ENCODE data around the gene ENHO. TPM values are rescaled to one million over a fixed set of nuclear protein-coding genes. Genes with fewer than 3 reads are reported as not detected.

The ENHO gene
- total RNA-seq, 4 donors from 2014 or later = 0.50 to 2.0 (median 1.1) TPM; not detected in 1

DNA sequence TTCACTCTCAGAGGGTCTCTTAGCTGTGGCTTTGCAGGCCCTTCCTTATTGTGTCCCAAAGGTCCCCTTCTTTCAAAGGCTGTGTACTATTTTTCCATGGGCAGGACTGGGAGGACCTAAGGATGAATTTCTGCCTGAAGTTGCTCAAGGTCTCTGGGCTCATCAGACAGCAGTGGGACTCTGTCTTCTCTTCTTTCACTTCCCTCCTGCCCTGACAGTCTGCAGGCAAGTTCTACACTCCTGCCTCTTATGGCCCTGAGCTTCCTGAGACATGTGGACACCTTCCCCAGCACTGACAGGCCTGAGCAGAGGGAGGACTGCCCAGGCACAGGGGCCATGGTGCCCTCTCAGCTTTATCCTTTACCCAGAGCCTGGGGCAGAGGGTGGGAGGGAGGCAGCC is 14.8 kb downstream of the ENHO start:
- no peak for DNase-seq (ENCODE audit: extremely low spot score)
- TF ChIP-seq, protein P1, sequence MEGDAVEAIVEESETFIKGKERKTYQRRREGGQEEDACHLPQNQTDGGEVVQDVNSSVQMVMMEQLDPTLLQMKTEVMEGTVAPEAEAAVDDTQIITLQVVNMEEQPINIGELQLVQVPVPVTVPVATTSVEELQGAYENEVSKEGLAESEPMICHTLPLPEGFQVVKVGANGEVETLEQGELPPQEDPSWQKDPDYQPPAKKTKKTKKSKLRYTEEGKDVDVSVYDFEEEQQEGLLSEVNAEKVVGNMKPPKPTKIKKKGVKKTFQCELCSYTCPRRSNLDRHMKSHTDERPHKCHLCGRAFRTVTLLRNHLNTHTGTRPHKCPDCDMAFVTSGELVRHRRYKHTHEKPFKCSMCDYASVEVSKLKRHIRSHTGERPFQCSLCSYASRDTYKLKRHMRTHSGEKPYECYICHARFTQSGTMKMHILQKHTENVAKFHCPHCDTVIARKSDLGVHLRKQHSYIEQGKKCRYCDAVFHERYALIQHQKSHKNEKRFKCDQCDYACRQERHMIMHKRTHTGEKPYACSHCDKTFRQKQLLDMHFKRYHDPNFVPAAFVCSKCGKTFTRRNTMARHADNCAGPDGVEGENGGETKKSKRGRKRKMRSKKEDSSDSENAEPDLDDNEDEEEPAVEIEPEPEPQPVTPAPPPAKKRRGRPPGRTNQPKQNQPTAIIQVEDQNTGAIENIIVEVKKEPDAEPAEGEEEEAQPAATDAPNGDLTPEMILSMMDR (IDR thresholded peaks at IDR 0.05) = no peak
- TF ChIP-seq POLR2A (IDR thresholded peaks at IDR 0.05; ENCODE audit: low read depth) = no peak
- TF ChIP-seq POLR2AphosphoS5 (IDR thresholded peaks at IDR 0.05) = no peak
- Histone ChIP-seq H3K27me3 (no peaks in the 10 kb centered on the region), H3K4me1 (peaks cover 0 to 8% (median 2%) of the 10 kb centered on the region in 4 donors), H3K27ac (replicated peaks in 1 of 4) (no peak overlapping the region), H3K9me3 (no peaks in the 10 kb centered on the region), H3K36me3 (no peaks in the 10 kb centered on the region), H3K4me3 (no peak overlapping the region)
- intact Hi-C loops (cut with DNase I) = no loop called here

DNA sequence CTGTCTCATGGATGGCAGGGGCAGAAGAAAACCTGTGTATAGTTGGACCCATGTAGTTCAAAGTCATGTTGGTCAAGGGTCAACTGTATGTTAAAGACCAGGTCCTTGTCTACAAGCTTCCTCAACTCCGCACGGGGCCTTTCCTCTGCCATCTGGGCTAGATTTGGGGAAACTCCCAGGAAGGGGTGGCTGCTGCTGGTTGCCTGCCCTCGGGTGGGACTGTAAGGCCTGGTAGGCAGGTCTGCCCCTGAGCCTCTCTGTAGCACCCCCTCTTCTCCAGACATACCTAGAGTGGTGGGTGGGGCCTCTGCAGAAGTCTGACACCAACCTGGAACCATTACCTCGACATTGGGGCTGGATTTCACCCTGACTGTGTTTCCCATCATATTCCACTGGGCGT is 15.2 kb downstream of the ENHO start:
- Histone ChIP-seq H3K4me1 (peaks cover 0 to 12% (median 6%) of the 10 kb centered on the region in 4 donors), H3K27me3 (no peaks in the 10 kb centered on the region), H3K36me3 (no peaks in the 10 kb centered on the region), H3K9me3 (no peaks in the 10 kb centered on the region), H3K4me3 (no peak overlapping the region), H3K27ac (replicated peaks in 1 of 4) (no peak overlapping the region)
- DNase-seq (ENCODE audit: extremely low spot score) = no peak
- TF ChIP-seq, protein P1 (IDR thresholded peaks at IDR 0.05) = no peak
- TF ChIP-seq POLR2A (IDR thresholded peaks at IDR 0.05; ENCODE audit: low read depth) = no peak
- TF ChIP-seq EP300 (IDR thresholded peaks at IDR 0.05) = no peak
- TF ChIP-seq POLR2AphosphoS5 (IDR thresholded peaks at IDR 0.05) = no peak
- intact Hi-C loops (cut with DNase I) = no loop called here
- WGBS = 84% methylated on average over 5 of the region's 5 CpGs

DNA sequence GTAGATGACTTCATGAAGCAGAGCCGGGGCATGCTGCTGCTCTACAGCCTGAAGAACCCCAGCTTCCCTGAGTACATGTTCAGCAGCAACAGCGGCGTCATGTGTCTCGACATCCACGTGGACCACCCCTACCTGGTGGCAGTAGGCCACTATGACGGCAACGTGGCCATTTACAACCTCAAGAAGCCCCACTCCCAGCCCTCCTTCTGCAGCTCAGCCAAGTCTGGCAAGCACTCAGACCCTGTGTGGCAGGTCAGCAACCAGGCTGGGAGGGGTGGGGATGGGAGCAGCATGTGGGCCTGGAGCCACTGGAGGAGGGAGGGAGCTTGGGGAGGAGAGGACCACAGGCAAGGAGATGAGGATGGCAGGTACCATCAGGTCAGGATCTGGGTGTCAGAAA is 16.2 kb downstream of the ENHO start:
- Histone ChIP-seq H3K27ac (replicated peaks in 1 of 4) (no peak overlapping the region), H3K4me1 (peaks cover 8 to 21% (median 16%) of the 10 kb centered on the region in 4 donors), H3K9me3 (no peaks in the 10 kb centered on the region), H3K27me3 (no peaks in the 10 kb centered on the region), H3K36me3 (no peaks in the 10 kb centered on the region), H3K4me3 (no peak overlapping the region)
- TF ChIP-seq EP300 (IDR thresholded peaks at IDR 0.05) (no peak), POLR2AphosphoS5 (IDR thresholded peaks at IDR 0.05) (no peak), POLR2A (IDR thresholded peaks at IDR 0.05; ENCODE audit: low read depth) (no peak)
- TF ChIP-seq, protein P1 (IDR thresholded peaks at IDR 0.05) = no peak
- no peak for DNase-seq (ENCODE audit: extremely low spot score)
- intact Hi-C loops (cut with DNase I) = no loop called here
- WGBS = 91% methylated on average over 7 of the region's 7 CpGs

DNA sequence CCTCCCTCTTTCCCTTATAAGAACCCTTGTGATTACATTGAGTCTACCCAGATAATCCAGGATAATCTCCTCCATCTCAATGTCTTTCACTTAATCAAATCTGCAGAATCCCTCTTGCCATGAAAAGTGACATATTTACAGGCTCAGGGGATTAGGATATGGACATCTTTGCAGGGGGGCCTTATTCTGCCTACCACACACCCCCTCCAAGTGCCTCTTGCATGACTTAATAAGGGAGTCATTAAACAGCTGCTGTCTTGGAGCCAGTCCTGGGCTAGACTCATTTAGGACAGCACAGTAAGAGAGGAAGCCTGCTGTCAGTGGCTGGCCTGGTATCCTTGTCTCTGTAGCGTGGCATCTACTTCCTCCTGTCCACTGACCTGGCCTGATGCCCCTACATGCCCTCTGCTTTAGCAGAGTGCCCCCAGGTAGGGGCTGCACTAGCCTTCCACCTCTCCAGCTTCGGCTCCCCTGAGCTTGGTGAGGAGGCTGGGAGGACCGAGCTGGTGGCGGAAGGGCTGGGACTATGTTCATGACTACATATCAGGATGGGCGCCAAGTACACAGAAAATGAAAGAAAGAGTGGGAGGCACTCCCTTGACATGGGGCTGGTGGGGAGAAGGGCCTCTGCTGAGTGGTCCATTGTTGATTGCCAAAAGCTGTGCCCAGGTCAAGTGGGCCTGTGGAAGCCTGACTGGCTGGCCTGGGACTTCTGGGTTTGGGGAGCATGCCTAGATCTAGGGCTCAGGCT is 17.2 kb downstream of the ENHO start:
- Histone ChIP-seq H3K27ac (replicated peaks in 1 of 4) (no peak overlapping the region), H3K9me3 (no peaks in the 10 kb centered on the region), H3K4me3 (no peak overlapping the region), H3K36me3 (no peaks in the 10 kb centered on the region), H3K4me1 (peaks cover 14 to 29% (median 26%) of the 10 kb centered on the region in 4 donors), H3K27me3 (no peaks in the 10 kb centered on the region)
- DNase-seq (ENCODE audit: extremely low spot score) = no peak
- 93% methylated on average over 5 of the region's 5 CpGs for WGBS
- intact Hi-C loops (cut with DNase I) = no loop called here
- TF ChIP-seq POLR2AphosphoS5 (IDR thresholded peaks at IDR 0.05) (no peak), POLR2A (IDR thresholded peaks at IDR 0.05; ENCODE audit: low read depth) (no peak), EP300 (IDR thresholded peaks at IDR 0.05) (no peak)
- TF ChIP-seq, protein P1 (IDR thresholded peaks at IDR 0.05) = no peak

DNA sequence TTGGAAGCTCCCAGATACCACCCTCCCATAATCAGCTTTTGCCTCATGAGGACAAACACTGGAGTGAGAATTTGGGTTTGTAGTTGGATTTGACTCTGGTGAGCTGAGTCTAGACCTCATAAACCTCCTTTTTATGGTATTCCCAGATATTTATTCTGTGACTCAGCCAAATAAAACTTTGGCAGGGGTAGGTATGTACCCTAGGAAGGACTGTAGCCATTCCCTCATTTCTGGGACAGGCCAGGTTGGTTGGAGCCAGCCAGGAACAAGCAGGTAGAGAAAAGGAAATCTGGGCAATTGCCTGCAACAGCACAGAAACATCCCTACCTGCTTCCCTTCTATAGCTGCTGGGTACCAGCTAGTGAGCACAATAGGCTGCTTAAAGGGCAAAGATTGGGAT is 19.4 kb downstream of the ENHO start:
- H3K9me3 ChIP-seq = no peaks in the 10 kb centered on the region
- H3K27ac ChIP-seq (replicated peaks in 1 of 4) = no peak overlapping the region
- TF ChIP-seq POLR2AphosphoS5 (IDR thresholded peaks at IDR 0.05) (no peak), EP300 (IDR thresholded peaks at IDR 0.05) (no peak), POLR2A (IDR thresholded peaks at IDR 0.05; ENCODE audit: low read depth) (no peak)
- TF ChIP-seq, protein P1 (IDR thresholded peaks at IDR 0.05) = no peak
- H3K36me3 ChIP-seq = no peaks in the 10 kb centered on the region
- H3K4me1 ChIP-seq = peaks cover 14 to 29% (median 27%) of the 10 kb centered on the region in 4 donors
- no peak overlapping the region for H3K4me3 ChIP-seq
- no peaks in the 10 kb centered on the region for H3K27me3 ChIP-seq
- DNase-seq (ENCODE audit: extremely low spot score) = no peak
- intact Hi-C loops (cut with DNase I) = no loop called here

Measured in esophagus muscularis mucosa (tissue), 4 donors.